ENCODE results near the gene DTX2. TPM values are rescaled to one million over a fixed set of nuclear protein-coding genes. Genes with fewer than 3 reads are reported as not detected.
"Not testable (repeated sequence)": the region's sequence is repeated elsewhere in the genome, so short reads cannot be mapped to it uniquely, and the experiment has no call there.

The DTX2 gene
- total RNA-seq, 4 donors from 2014 or later = 50.4 to 121 (median 74.2) TPM

- Histone ChIP-seq H3K36me3 (no peaks in the 10 kb centered on the region), H3K9me3 (no peaks in the 10 kb centered on the region), H3K27ac (no peak overlapping the region), H3K27me3 (no peaks in the 10 kb centered on the region), H3K4me1 (peaks cover 21% of the 10 kb centered on the region), H3K4me3 (no peak overlapping the region)
- TF ChIP-seq CTCF (IDR thresholded peaks at IDR 0.05) = no peak
- no peak for TF ChIP-seq POLR2A (IDR thresholded peaks at IDR 0.05)
- no peak for TF ChIP-seq EP300 (IDR thresholded peaks at IDR 0.05)
- TF ChIP-seq POLR2AphosphoS5 (IDR thresholded peaks at IDR 0.05) = no peak
- 95% methylated on average over 24 of the region's 29 CpGs for WGBS
- peak in 1 of 2 donors; percentile 69 for DNase-seq (ENCODE audit: low spot score in 2 of 2)
Observed at GRCh38 chr7:76513817-76514799, 52.6 kb downstream of the DTX2 start.

- Histone ChIP-seq H3K9me3 (no peaks in the 10 kb centered on the region), H3K36me3 (no peaks in the 10 kb centered on the region), H3K4me1 (peaks cover 17% of the 10 kb centered on the region), H3K27ac (no peak overlapping the region), H3K4me3 (no peak overlapping the region), H3K27me3 (no peaks in the 10 kb centered on the region)
- TF ChIP-seq EP300 (IDR thresholded peaks at IDR 0.05) (no peak), POLR2AphosphoS5 (IDR thresholded peaks at IDR 0.05) (no peak), CTCF (IDR thresholded peaks at IDR 0.05) (no peak), POLR2A (IDR thresholded peaks at IDR 0.05) (no peak)
- DNase-seq (ENCODE audit: low spot score in 2 of 2) = peak; percentile 68 to 73
- WGBS = 70% methylated on average over 2 of the region's 16 CpGs
Observed at GRCh38 chr7:76514926-76515771, 53.6 kb downstream of the DTX2 start.

DNA sequence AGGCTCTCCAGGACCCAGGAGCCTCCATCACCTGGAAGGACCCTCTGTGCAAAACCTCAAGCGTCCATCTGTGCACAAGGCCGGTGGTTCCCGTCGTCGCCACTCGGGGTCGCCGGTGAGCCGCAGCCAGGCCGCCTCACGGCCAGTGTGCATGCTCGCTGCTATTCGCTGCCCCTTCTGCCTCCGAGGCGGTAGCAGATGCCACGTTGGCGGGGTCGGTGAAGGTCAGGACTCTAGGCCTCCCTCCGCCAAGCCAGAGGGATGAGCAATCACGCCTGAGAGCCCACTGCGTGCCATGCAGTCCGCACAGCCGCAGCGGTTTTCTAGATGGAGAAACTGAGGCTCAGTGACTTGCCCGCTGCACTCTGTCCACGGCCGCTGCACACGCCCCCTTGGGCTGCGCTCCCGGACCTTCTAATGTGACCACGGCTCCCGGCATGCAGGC lies 54.5 kb downstream of the DTX2 start:
- Histone ChIP-seq H3K9me3 (no peaks in the 10 kb centered on the region), H3K27me3 (no peaks in the 10 kb centered on the region), H3K4me1 (peaks cover 12% of the 10 kb centered on the region), H3K4me3 (no peak overlapping the region), H3K36me3 (no peaks in the 10 kb centered on the region), H3K27ac (no peak overlapping the region)
- peak in 1 of 2 donors; percentile 55 for DNase-seq (ENCODE audit: low spot score in 2 of 2)
- no peak for TF ChIP-seq EP300 (IDR thresholded peaks at IDR 0.05)
- peak in 1 of 2 donors; percentile 89 for TF ChIP-seq CTCF (IDR thresholded peaks at IDR 0.05)
- TF ChIP-seq POLR2AphosphoS5 (IDR thresholded peaks at IDR 0.05) = no peak
- TF ChIP-seq POLR2A (IDR thresholded peaks at IDR 0.05) = no peak
- no CpG with 5 or more reads among the region's 32 CpGs for WGBS

DNA sequence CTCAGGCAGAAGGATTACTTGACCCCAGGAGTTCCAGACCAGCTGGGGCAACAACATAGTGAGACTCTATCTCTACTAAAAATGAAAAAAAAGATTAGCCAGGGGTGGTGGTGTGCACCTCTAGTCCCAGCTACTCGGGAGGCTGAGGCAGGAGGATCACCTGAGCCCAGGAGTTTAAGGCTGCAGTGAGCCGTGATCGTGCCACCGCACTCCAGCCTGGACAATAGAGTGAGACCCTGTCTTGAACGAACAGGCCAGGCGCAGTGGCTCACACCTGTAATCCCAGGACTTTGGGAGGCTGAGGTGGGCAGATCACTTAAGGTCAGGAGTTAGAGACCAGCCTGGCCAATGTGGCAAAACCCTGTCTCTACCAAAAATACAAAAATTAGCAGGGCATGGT lies 55.4 kb downstream of the DTX2 start:
- not testable (repeated sequence) for H3K9me3 ChIP-seq; DNase-seq (ENCODE audit: low spot score in 2 of 2); H3K27me3 ChIP-seq; H3K36me3 ChIP-seq; H3K4me3 ChIP-seq; H3K27ac ChIP-seq
- no CpG with 5 or more reads among the region's 6 CpGs for WGBS
- H3K4me1 ChIP-seq = peaks cover 12% of the 10 kb centered on the region

DNA sequence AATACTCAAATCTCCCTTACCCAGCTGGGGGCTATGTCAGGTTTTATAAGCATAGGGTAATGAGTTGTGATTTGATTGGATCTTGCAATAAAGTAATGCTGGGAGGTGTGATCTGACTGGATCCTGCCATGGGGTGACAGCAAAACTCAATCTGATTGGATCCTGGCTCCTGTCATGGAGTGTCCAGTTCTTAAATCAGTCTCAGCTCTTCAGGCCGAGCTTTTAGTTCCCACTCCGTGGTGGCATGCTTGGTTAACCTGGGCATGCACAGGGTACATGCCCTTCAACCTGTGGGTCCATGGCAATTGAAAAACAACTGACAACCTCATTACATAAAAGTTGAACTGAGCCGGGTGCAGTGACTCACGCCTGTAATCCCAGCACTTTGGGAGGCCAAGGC lies 64.7 kb downstream of the DTX2 start:
- not testable (repeated sequence) for H3K27me3 ChIP-seq; DNase-seq (ENCODE audit: low spot score in 2 of 2); H3K4me1 ChIP-seq; H3K4me3 ChIP-seq; H3K36me3 ChIP-seq; H3K9me3 ChIP-seq; H3K27ac ChIP-seq
- WGBS = no CpG with 5 or more reads among the region's 4 CpGs

GRCh38 chr7:76531643-76532042 lies 70.1 kb downstream of the DTX2 start:
- H3K9me3 ChIP-seq; H3K4me1 ChIP-seq; DNase-seq (ENCODE audit: low spot score in 2 of 2); H3K4me3 ChIP-seq; H3K27me3 ChIP-seq; H3K36me3 ChIP-seq; H3K27ac ChIP-seq: not testable (repeated sequence)
- WGBS = no CpG with 5 or more reads among the region's 2 CpGs

- H3K4me3 ChIP-seq; H3K27ac ChIP-seq; H3K4me1 ChIP-seq; H3K36me3 ChIP-seq; H3K27me3 ChIP-seq; DNase-seq (ENCODE audit: low spot score in 2 of 2); H3K9me3 ChIP-seq: not testable (repeated sequence)
- WGBS = no CpG with 5 or more reads among the region's 8 CpGs
Observed at GRCh38 chr7:76543197-76543596, 81.7 kb downstream of the DTX2 start, which contains the start of gene SPDYE16. TSS of gene SPDYE16 (minus strand) at chr7:76543297. CDS start at chr7:76541459, 1,838 bp downstream.
